ENCODE measurements around the gene DDHD1.

DNA sequence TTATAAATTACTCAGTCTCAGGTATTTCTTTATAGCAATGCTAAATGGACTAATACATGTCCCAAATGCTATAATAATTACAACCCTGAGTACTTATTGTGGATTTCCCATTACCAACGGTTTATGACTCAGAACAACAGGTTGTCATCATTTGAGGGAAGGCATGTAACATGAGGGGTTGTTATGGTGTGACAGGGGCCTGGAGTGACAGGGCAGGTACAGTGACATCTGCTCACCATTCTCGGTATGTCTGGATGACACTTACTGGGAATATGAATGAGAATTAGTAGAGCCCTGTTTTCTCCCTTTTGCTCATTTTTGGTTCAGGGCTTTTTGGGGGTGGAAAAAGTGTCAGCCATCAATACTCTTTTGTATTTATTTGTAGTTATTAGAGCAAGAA lies 166.1 kb downstream of the DDHD1 start:
- TF ChIP-seq POLR2AphosphoS5 (IDR thresholded peaks at IDR 0.05; ENCODE audit: low read depth) (no peak), JUNB (IDR thresholded peaks at IDR 0.05; ENCODE audit: unreplicated experiment) (no peak), CTCF (conservative IDR thresholded peaks at IDR 0.05; ENCODE audit: low read depth in 2 of 2) (no peak), EZH2 (IDR thresholded peaks at IDR 0.05; ENCODE audit: low read depth, unreplicated experiment) (no peak), EZH2phosphoT487 (IDR thresholded peaks at IDR 0.05; ENCODE audit: unreplicated experiment) (no peak), ZNF114 (CRISPR knock-in tag; IDR thresholded peaks at IDR 0.05) (no peak), CREB1 (CRISPR knock-in tag; IDR thresholded peaks at IDR 0.05; ENCODE audit: low read depth) (no peak)
- TF ChIP-seq, protein P1, sequence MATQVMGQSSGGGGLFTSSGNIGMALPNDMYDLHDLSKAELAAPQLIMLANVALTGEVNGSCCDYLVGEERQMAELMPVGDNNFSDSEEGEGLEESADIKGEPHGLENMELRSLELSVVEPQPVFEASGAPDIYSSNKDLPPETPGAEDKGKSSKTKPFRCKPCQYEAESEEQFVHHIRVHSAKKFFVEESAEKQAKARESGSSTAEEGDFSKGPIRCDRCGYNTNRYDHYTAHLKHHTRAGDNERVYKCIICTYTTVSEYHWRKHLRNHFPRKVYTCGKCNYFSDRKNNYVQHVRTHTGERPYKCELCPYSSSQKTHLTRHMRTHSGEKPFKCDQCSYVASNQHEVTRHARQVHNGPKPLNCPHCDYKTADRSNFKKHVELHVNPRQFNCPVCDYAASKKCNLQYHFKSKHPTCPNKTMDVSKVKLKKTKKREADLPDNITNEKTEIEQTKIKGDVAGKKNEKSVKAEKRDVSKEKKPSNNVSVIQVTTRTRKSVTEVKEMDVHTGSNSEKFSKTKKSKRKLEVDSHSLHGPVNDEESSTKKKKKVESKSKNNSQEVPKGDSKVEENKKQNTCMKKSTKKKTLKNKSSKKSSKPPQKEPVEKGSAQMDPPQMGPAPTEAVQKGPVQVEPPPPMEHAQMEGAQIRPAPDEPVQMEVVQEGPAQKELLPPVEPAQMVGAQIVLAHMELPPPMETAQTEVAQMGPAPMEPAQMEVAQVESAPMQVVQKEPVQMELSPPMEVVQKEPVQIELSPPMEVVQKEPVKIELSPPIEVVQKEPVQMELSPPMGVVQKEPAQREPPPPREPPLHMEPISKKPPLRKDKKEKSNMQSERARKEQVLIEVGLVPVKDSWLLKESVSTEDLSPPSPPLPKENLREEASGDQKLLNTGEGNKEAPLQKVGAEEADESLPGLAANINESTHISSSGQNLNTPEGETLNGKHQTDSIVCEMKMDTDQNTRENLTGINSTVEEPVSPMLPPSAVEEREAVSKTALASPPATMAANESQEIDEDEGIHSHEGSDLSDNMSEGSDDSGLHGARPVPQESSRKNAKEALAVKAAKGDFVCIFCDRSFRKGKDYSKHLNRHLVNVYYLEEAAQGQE (IDR thresholded peaks at IDR 0.05; ENCODE audit: unreplicated experiment), result no peak

Measured in GM23338 (cell line).